ENCODE results near the gene PRR36. TPM values are rescaled to one million over a fixed set of nuclear protein-coding genes. Genes with fewer than 3 reads are reported as not detected.
"Not testable (repeated sequence)": the region's sequence is repeated elsewhere in the genome, so short reads cannot be mapped to it uniquely, and the experiment has no call there.

PRR36 gene
- total RNA-seq, 1 experiment from 2014 or later, result not detected

GRCh38 chr19:7900931-7901330 lies 26.7 kb upstream of the PRR36 start:
- DNase-seq (ENCODE audit: extremely low read depth, low read depth), result no peak

DNA sequence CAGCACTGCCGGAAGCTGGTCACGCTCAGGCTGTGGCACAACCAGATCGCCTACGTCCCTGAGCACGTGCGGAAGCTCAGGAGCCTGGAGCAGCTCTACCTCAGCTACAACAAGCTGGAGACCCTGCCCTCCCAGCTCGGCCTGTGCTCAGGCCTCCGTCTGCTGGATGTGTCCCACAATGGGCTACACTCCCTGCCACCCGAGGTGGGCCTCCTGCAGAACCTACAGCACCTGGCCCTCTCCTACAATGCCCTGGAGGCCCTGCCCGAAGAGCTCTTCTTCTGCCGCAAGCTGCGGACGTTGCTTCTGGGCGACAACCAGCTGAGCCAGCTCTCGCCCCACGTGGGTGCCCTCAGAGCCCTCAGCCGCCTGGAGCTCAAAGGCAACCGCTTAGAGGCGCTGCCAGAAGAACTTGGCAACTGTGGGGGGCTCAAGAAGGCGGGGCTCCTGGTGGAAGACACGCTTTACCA lies 26.2 kb upstream of the PRR36 start:
- no peak for DNase-seq (ENCODE audit: extremely low read depth, low read depth)

DNA sequence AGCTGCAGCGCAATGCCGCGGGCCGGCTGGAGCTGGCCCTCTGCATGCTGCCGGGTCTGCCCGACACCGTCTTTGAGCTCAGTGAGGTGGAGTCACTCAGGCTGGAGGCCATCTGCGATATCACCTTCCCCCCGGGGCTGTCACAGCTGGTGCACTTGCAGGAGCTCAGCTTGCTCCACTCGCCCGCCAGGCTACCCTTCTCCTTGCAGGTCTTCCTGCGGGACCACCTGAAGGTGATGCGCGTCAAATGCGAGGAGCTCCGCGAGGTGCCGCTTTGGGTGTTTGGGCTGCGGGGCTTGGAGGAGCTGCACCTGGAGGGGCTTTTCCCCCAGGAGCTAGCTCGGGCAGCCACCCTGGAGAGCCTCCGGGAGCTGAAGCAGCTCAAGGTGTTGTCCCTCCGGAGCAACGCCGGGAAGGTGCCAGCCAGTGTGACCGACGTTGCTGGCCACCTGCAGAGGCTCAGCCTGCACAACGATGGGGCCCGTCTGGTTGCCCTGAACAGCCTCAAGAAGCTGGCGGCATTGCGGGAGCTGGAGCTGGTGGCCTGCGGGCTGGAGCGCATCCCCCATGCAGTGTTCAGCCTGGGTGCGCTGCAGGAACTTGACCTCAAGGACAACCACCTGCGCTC lies 25.7 kb upstream of the PRR36 start:
- DNase-seq (ENCODE audit: extremely low read depth, low read depth), result no peak

DNA sequence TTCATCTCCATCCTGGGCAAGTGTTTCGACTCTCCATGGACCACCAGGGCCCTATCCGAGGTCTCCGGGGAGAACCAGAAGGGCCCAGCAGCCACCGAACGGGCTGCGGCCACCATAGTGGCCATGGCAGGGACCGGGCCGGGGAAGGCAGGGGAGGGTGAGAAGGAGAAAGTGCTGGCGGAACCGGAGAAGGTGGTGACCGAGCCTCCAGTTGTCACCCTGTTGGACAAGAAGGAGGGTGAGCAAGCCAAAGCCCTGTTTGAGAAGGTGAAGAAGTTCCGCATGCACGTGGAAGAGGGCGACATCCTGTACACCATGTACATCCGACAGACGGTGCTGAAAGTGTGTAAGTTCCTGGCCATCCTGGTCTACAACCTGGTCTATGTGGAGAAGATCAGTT lies 24.8 kb upstream of the PRR36 start:
- no peak for DNase-seq (ENCODE audit: extremely low read depth, low read depth)

DNA sequence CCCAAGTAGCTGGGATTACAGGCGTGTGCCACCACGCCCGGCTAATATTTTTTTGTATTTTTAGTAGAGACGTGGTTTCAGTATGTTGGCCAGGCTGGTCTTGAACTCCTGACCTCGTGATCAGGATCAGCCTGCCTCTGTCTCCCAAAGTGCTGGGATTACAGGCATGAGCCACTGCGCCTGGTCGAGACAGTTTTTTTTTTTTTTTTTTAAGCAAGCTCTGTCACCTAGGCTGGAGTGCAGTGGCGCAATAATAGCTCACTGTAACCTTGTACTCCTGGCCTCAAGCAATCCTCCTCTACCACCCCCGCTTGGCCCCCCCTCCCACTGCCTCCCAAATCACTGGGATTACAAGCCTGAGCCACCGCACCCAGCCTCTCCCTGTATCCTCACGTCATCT lies 23.1 kb upstream of the PRR36 start:
- no peak for DNase-seq (ENCODE audit: extremely low read depth, low read depth)

GRCh38 chr19:7895565-7895964 lies 21.4 kb upstream of the PRR36 start:
- DNase-seq (ENCODE audit: extremely low read depth, low read depth), result no peak

GRCh38 chr19:7894612-7895309 lies 20.6 kb upstream of the PRR36 start:
- no peak for DNase-seq (ENCODE audit: extremely low read depth, low read depth)

- DNase-seq (ENCODE audit: extremely low read depth, low read depth), result not testable (repeated sequence)
Measured at GRCh38 chr19:7893362-7894101, 19.3 kb upstream of the PRR36 start.

GRCh38 chr19:7888826-7889217 lies 14.6 kb upstream of the PRR36 start:
- DNase-seq (ENCODE audit: extremely low read depth, low read depth), result no peak

DNA sequence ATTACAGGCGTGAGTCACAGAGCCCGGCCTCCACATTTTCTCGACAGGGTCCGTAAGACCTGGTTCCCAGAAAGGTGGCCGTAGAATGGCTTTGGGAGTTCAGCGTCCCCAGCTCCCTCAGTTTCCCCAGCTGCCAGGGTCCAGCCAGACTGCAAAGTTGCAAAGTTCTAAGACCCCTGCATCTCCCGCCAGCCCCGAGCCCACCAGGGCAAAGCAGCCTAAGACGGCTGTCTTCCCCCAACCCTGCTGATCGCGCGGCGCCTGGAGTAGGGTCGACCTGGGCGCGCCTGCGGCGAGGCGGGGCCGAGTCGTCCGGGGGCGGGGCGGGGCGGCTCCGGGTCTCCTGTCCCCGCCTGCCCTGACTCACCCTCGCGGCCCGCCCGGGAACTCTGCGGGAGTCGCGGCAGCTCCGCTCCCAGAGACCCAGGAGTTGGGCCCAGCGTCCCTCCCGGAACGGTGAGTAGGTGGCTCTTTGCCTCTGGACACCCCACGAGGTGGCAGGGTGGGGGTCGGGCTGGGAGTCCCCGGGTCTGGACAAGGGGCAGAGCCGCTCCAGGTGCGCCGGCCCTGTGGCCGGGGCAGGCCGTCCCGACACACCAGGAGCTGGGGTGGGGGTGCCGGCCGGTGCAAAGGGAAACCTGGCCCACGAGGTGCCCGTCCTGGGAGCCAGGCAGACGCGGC lies 14.1 kb upstream of the PRR36 start, which contains the start of gene LRRC8E:
Gene LRRC8E (plus strand): TSS at position 366 of the 681 bp plus-strand sequence. CDS start 7,094 bp downstream, outside the sequence.
- DNase-seq (ENCODE audit: extremely low read depth, low read depth), result peak; percentile 51

DNA sequence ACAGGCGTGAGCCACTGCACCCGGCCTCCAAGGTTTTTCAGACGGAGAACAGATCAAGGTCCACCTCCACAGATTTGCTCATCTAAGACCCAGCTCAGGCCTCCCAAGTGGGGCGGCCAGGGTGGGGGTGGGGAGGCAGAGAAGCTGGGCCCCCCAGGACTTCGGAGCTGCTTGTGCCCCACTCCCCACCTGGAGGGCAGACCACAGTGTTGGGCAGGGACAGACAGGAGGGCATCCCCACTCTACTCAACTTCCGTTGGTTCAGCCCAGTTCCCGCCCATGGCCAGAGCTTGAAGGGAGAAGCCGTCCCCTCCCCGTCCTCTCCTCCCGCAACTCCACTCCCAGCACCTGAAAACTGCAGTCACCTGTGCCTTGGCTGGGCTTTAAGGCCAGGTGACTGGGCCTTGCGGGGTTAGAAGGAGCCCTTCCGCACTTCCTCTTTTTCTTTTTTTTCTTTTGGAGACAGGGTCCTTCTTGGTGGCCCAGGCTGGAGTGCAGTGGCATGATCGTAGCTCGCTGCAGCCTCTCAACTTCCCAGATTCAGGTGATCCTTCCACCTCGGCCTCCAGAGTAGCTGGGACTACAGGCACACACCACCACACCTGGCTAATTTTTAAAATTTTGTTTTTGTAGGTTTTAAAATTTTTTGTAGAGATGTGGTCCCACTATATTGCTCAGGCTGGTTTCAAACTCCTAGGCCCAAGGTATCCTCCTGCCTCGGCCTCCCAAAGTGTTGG lies 13.4 kb upstream of the PRR36 start:
- DNase-seq (ENCODE audit: extremely low read depth, low read depth), result no peak

GRCh38 chr19:7885818-7886217 lies 11.6 kb upstream of the PRR36 start:
- DNase-seq (ENCODE audit: extremely low read depth, low read depth), result no peak

DNA sequence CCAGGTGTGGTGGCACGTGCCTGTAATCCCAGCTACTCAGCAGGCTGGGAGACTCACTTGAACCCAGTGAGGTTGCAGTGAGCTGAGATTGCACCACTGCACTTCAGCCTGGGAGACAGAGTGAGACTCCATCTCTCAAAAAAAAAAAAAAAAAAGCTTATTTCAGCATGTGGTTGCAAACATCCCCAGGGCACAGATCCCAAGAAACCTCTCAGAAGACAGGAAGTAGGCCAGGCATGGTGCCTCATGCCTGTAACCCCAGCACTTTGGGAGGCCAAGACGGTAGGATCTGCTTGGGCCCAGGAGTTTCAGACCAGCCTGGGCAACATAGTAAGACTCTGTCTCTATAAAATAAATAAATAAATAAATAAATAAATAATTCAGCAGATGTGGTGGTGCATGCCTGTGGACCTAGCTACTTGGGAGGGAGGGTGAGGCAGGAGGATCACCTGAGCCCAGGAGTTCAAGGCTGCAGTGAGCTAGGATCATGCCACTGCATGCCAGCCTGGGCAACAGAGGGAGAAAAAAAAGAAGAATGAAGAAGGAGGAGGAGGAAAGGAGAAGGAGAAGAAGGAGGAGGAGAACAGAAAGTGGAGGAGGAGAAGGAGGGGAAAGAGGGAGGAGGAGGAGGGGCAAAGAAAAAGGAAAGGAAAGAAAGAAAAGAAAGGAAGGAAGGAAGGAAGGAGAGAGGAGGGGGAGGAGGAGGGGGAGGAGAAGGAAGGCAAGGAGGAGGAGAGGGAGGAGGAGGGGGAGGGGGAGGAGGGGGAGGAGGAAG lies 9.8 kb upstream of the PRR36 start:
- DNase-seq (ENCODE audit: extremely low read depth, low read depth), result no peak

DNA sequence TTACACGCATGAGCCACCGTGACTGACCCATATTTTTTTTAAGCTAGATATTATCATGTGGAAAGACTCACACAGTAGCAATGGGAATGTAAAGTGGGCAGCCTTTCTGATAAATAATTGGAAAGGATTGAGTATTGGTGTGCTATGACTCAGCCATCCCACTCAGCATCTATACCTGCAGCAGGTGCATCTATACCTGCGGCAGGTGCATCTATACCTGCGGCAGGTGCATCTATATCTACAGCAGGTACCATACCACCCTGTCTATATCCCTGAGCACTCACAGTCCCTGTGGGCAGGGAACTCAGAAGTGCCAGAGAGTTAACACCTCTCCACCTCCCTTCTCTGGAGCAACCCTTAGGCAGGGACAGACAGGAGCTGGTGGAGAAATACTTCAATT lies 8.9 kb upstream of the PRR36 start:
- no peak for DNase-seq (ENCODE audit: extremely low read depth, low read depth)

GRCh38 chr19:7881910-7882309 lies 7.7 kb upstream of the PRR36 start:
- no peak for DNase-seq (ENCODE audit: extremely low read depth, low read depth)

DNA sequence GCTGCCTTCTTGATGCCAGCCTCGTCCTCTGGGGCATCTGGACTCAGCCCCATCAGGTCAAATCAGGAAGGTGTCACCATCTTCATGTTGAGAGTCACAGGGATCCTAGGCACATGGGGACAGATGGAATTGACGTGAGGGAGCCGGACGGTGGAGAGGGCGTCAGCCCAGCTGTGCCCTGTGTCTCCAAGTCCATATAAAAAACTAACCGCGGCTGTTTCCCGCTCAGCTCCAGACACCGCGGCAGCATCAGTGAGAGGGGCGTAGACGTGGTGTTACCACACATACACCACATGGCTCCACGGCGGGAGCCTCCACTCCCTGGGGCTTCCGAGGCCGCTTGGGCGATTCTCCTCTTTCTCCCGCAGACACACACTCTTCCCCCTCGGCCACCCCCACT lies 5.6 kb upstream of the PRR36 start:
- DNase-seq (ENCODE audit: extremely low read depth, low read depth), result no peak

DNA sequence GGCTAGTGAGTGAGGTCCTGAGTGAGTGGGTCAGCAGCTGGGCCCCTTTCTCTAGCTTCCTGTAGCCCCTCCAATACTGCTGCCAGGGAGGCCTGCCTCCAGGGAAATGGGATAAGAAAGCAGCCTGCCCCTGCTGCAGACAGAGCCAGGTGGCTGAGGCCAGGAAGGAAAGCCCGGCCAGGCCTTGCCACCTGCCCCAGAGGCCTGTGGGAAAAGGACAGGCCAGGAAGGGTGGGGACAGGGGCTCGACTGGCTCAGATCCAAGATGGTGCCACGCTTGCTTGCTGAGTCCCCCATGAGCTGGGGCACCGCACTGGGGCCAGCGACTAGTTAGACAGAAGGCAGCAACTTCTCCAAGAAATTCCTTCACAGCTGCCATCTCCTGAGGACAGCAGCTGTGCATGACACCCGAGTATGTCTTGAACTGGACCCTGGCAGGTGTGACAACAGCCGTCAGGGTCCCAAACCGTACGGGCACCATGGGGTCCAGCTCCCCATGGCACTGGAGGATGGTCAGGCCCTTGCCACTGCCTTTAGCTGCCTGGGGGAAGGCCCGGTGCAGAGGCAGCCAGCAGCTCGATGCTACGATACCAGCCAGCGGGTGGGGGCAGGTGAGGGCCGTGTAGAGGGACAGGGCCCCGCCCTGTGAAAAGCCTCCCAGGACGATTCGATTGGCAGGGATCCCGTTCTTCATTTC lies 5.1 kb upstream of the PRR36 start:
- DNase-seq (ENCODE audit: extremely low read depth, low read depth), result no peak

DNA sequence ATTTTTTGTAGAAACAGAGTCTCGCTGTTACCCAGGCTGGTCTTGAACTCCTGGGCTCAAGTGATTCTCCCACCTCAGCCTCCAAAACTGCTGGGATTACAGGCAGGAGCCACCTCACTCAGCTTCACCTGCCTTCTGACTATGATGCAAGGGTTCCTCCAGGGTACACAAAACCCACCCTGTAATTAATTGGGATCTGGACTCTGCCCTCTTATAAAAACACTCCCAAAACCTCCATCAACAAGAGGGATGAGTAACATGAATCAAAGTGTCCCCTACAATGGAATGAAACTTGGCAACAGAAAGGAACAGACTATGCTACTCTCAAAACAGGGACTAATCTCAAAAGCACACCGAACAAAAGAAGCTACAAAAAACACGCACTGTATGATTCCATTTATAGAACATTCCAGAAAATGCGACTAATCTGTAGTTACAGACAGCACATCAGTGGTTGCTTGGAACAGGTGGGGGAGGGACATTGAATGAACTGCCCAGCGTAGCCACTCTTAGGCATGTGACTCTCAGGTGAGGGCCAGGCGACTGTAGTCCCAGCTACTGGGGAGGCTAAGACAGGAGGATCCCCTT lies 3.2 kb upstream of the PRR36 start:
- DNase-seq (ENCODE audit: extremely low read depth, low read depth), result no peak

DNA sequence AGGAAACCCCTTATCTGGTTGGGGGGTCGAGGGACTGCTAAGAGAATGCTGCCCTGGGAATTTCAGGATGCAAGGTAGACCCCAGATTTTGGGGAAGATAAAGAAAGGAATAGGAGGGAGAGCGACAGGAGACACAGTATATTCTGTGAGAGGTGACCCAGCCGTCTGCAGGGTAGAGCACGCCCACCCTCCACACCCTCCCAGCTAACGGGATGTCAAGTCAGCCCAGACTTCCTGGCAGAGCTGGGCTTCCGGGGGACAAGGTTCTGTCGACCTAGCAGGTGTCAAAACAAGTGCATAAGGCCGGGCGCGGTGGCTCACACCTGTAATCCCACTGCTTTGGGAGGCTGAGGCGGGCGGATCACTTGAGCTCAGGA lies 695 bp upstream of the PRR36 start:
- DNase-seq (ENCODE audit: extremely low read depth, low read depth), result no peak
